Measurements from ENCODE around the gene MAP3K20. TPM values are rescaled to one million over a fixed set of nuclear protein-coding genes. Genes with fewer than 3 reads are reported as not detected.
"Not testable (repeated sequence)": the region's sequence is repeated elsewhere in the genome, so short reads cannot be mapped to it uniquely, and the experiment has no call there.

MAP3K20 gene
- total and polyA plus RNA-seq, 9 donors, result 38.6 to 127 (median 88.4) TPM

- no peaks in the 10 kb centered on the region for H3K36me3 ChIP-seq
- 4 to 13% (median 6%) methylated on average over 1 of the region's 1 CpG for WGBS, 3 donors
- DNase-seq, result no peak
- H3K9me3 ChIP-seq, result no peaks in the 10 kb centered on the region
- intact Hi-C loops (cut with DNase I), result no loop called here
- TF ChIP-seq POLR2A (IDR thresholded peaks at IDR 0.05), result no peak
- TF ChIP-seq CTCF (IDR thresholded peaks at IDR 0.05), result no peak
- TF ChIP-seq EP300 (IDR thresholded peaks at IDR 0.05), result no peak
- H3K27me3 ChIP-seq, result no peaks in the 10 kb centered on the region
- no peak overlapping the region for H3K4me3 ChIP-seq
- H3K27ac ChIP-seq, result no peak overlapping the region
- peaks cover 8% of the 10 kb centered on the region for H3K4me1 ChIP-seq (ENCODE audit: insufficient read depth)
Observed at GRCh38 chr2:173164396-173164795, 88.8 kb downstream of the MAP3K20 start.

GRCh38 chr2:173165443-173166238 lies 90.0 kb downstream of the MAP3K20 start:
- no peak for DNase-seq
- intact Hi-C loops (cut with DNase I), result no loop called here
- Histone ChIP-seq H3K4me1 (ENCODE audit: insufficient read depth) (peaks cover 5% of the 10 kb centered on the region), H3K27me3 (no peaks in the 10 kb centered on the region), H3K27ac (no peak overlapping the region), H3K9me3 (no peaks in the 10 kb centered on the region), H3K36me3 (no peaks in the 10 kb centered on the region), H3K4me3 (no peak overlapping the region)
- 71 to 82% (median 81%) methylated on average over 5 of the region's 5 CpGs for WGBS, 3 donors
- no peak for TF ChIP-seq POLR2A (IDR thresholded peaks at IDR 0.05)
- no peak for TF ChIP-seq CTCF (IDR thresholded peaks at IDR 0.05)
- TF ChIP-seq EP300 (IDR thresholded peaks at IDR 0.05), result no peak

- Histone ChIP-seq H3K36me3 (no peaks in the 10 kb centered on the region), H3K4me1 (ENCODE audit: insufficient read depth) (peaks cover 2% of the 10 kb centered on the region), H3K27me3 (no peaks in the 10 kb centered on the region), H3K27ac (no peak overlapping the region), H3K9me3 (no peaks in the 10 kb centered on the region), H3K4me3 (no peak overlapping the region)
- TF ChIP-seq POLR2A (IDR thresholded peaks at IDR 0.05) (no peak), CTCF (IDR thresholded peaks at IDR 0.05) (no peak), EP300 (IDR thresholded peaks at IDR 0.05) (no peak)
- intact Hi-C loops (cut with DNase I), result no loop called here
- DNase-seq, result no peak
- WGBS, 3 donors, result 15 to 36% (median 18%) methylated on average over 1 of the region's 1 CpG
Observed at GRCh38 chr2:173171321-173171720, 95.7 kb downstream of the MAP3K20 start.

DNA sequence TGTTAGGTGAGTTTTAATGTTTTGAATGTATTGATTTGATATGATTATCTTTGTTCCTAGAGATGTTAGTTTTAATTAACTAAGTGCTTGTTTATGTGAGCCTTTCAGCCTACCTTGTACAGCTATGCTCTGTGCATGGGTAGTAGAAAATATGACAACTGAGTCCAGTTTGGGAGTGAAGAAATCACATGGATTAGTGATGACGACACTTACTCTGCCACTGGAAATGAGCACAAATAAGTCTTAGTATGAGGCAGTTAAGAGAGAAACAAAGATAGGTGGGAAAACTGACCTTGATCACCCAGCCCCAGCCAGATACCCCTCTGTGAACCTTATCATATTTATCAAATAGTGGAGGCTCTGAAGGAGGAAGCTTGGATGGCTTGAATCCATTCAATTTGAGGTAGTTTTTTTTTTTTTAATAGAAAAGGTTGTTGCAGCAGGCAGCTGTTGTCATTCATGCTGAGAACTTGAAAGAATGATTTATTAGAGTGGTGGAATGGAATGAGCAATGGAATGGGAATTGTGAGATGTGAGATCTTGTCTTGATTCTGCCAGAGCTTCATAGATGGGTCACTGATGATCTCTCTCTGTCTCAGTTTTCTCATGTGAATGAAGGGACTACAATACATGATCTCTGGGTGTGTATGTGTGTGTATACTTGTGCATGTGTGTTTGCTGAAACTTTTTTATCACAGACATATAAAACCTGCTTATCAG lies 96.4 kb downstream of the MAP3K20 start:
- no peak overlapping the region for H3K27ac ChIP-seq
- intact Hi-C loops (cut with DNase I), result no loop called here

DNA sequence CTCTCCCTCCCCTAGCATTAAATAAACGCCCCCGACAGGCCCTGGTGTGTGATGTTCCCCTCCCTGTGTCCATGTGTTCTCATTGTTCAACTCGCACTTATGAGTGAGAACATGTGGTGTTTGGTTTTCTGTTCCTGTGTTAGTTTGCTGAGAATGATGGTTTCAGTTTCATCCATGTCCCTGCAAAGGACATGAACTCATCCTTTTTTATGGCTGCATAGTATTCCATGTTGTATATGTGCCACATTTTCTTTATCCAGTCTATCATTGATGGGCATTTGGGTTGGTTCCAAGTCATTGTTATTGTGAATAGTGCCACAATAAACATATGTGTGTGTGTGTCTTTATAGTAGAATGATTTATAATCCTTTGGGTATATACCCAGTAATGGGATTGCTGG lies 98.7 kb downstream of the MAP3K20 start:
- 90 to 95% (median 94%) methylated on average over 3 of the region's 3 CpGs for WGBS, 3 donors
- H3K36me3 ChIP-seq; DNase-seq; intact Hi-C loops (cut with DNase I); H3K27me3 ChIP-seq; H3K27ac ChIP-seq; H3K4me1 ChIP-seq (ENCODE audit: insufficient read depth); H3K9me3 ChIP-seq; H3K4me3 ChIP-seq: not testable (repeated sequence)

More for the DNA sequence above, 96.4 kb downstream of the MAP3K20 start:
- Histone ChIP-seq H3K27me3 (no peaks in the 10 kb centered on the region), H3K4me1 (ENCODE audit: insufficient read depth) (peaks cover 2% of the 10 kb centered on the region), H3K4me3 (no peak overlapping the region), H3K36me3 (no peaks in the 10 kb centered on the region), H3K9me3 (no peaks in the 10 kb centered on the region)
- 91 to 95% (median 94%) methylated on average over 1 of the region's 1 CpG for WGBS, 3 donors
- DNase-seq, result no peak
- no peak for TF ChIP-seq POLR2A (IDR thresholded peaks at IDR 0.05)
- TF ChIP-seq CTCF (IDR thresholded peaks at IDR 0.05), result no peak
- TF ChIP-seq EP300 (IDR thresholded peaks at IDR 0.05), result no peak
